Breast epithelium (tissue), 4 donors: ENCODE results near the gene FAM168A. TPM values are rescaled to one million over a fixed set of nuclear protein-coding genes. Genes with fewer than 3 reads are reported as not detected.

Source experiments
- DNase-seq, 2 donors: peaks; one replicate each; pipeline ENCODE4 v3.0.0-alpha.2; 2019; ENCODE audit warnings: low spot score in 2 of 2
- H3K27ac ChIP-seq, 2 donors: fragments of 200-600 bp; sonication (generic) in 1 of 2; one replicate each; pipeline ENCODE4 v1.5.1; 2016 to 2019; ENCODE audit warnings: mild to moderate bottlenecking in 1 of 2
- H3K27me3 ChIP-seq, 2 donors: fragments of 200-600 bp; sonication (generic) in 1 of 2; one replicate each; pipeline versions ENCODE4 v1.5.1 to v1.6.0; 2017 to 2019; ENCODE audit warnings: control low read depth in 1 of 2, mild to moderate bottlenecking in 1 of 2
- H3K36me3 ChIP-seq: fragments of 200-600 bp; one replicate; pipeline ENCODE4 v1.5.1; 2019
- H3K4me1 ChIP-seq, 2 donors: fragments of 200-600 bp; sonication (generic); one replicate each; pipeline ENCODE4 v1.5.1; 2016 to 2019; ENCODE audit warnings: control low read depth in 1 of 2
- H3K4me3 ChIP-seq, 3 donors: fragments of 200-600 bp; sonication (generic); 1 replicate in 2 of 3; 2 replicates in 1 of 3; pipeline ENCODE4 v1.5.1; 2016 to 2019; ENCODE audit warnings: mild to moderate bottlenecking in 3 of 3, moderate library complexity in 2 of 3
- H3K9me3 ChIP-seq, 2 donors: fragments of 200-600 bp; sonication (generic) in 1 of 2; one replicate each; pipeline ENCODE4 v1.5.1; 2016 to 2019; ENCODE audit warnings: control low read depth in 1 of 2
- POLR2A ChIP-seq: fragments of 450-650 bp; IDR thresholded peaks from one replicate; pipeline ENCODE4 v1.6.1; 2016; ENCODE audit warnings: antibody characterized with exemption, mild to moderate bottlenecking, moderate library complexity
- POLR2AphosphoS5 ChIP-seq, 3 donors: sonication (generic); formaldehyde crosslinking; IDR thresholded peaks; one replicate each; pipeline ENCODE4 v1.6.1; 2017; ENCODE audit warnings: antibody characterized with exemption in 3 of 3
- intact Hi-C: fragments of 100-400 bp; cut with DNase I; formaldehyde crosslinking; loops from one replicate; pipeline ENCODE4 v1.15.1; 2023; ENCODE audit warnings: low total_unique reads
- total RNA-seq, 3 donors: library from RNA; depleted of rRNA; stranded (reverse); fragments of >200 nt; gene quantifications; one replicate each; pipeline ENCODE4 v1.1.0, GENCODE V29; 2016
- TF ChIP-seq, protein P1 (sequence below), 3 donors: fragments of 450-650 bp; IDR thresholded peaks; one replicate each; pipeline ENCODE4 v1.5.1; 2016 to 2017; ENCODE audit warnings: antibody characterized with exemption in 3 of 3, mild to moderate bottlenecking in 3 of 3, moderate library complexity in 3 of 3

FAM168A gene
- total RNA-seq, 3 donors from 2014 or later: 26.5 to 41.9 (median 28.8) TPM

GRCh38 chr11:73518195-73518594 lies 79.7 kb downstream of the FAM168A start:
- Histone ChIP-seq H3K27me3 (no peaks in the 10 kb centered on the region), H3K4me3 (no peak overlapping the region), H3K9me3 (no peaks in the 10 kb centered on the region), H3K36me3 (no peaks in the 10 kb centered on the region), H3K27ac (no peak overlapping the region), H3K4me1 (no peaks in the 10 kb centered on the region)
- intact Hi-C loops: loop anchor here (2.0 to 10.0 kb wide), 2 partner anchors 61 to 113 kb away; no protein-coding TSS in a partner anchor
- no peak for DNase-seq
- no peak for TF ChIP-seq POLR2AphosphoS5 (IDR thresholded peaks at IDR 0.05)
- TF ChIP-seq POLR2A: no peak
- TF ChIP-seq, protein P1, sequence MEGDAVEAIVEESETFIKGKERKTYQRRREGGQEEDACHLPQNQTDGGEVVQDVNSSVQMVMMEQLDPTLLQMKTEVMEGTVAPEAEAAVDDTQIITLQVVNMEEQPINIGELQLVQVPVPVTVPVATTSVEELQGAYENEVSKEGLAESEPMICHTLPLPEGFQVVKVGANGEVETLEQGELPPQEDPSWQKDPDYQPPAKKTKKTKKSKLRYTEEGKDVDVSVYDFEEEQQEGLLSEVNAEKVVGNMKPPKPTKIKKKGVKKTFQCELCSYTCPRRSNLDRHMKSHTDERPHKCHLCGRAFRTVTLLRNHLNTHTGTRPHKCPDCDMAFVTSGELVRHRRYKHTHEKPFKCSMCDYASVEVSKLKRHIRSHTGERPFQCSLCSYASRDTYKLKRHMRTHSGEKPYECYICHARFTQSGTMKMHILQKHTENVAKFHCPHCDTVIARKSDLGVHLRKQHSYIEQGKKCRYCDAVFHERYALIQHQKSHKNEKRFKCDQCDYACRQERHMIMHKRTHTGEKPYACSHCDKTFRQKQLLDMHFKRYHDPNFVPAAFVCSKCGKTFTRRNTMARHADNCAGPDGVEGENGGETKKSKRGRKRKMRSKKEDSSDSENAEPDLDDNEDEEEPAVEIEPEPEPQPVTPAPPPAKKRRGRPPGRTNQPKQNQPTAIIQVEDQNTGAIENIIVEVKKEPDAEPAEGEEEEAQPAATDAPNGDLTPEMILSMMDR (IDR thresholded peaks at IDR 0.05): no peak

GRCh38 chr11:73516080-73516479 lies 81.8 kb downstream of the FAM168A start:
- intact Hi-C loops: loop anchor here (10.0 kb wide), 1 partner anchor 111 kb away; no protein-coding TSS in a partner anchor
- DNase-seq: no peak
- no peaks in the 10 kb centered on the region for H3K9me3 ChIP-seq
- TF ChIP-seq POLR2A (no peak), POLR2AphosphoS5 (IDR thresholded peaks at IDR 0.05) (no peak)
- TF ChIP-seq, protein P1 (IDR thresholded peaks at IDR 0.05): no peak
- no peaks in the 10 kb centered on the region for H3K4me1 ChIP-seq
- no peak overlapping the region for H3K27ac ChIP-seq
- H3K27me3 ChIP-seq: no peaks in the 10 kb centered on the region
- H3K36me3 ChIP-seq: no peaks in the 10 kb centered on the region
- no peak overlapping the region for H3K4me3 ChIP-seq

- H3K36me3 ChIP-seq: no peaks in the 10 kb centered on the region
- no peaks in the 10 kb centered on the region for H3K4me1 ChIP-seq
- H3K27ac ChIP-seq: no peak overlapping the region
- no peaks in the 10 kb centered on the region for H3K9me3 ChIP-seq
- H3K4me3 ChIP-seq: no peak overlapping the region
- intact Hi-C loops: loop anchor here (10.0 kb wide), 1 partner anchor 109 kb away; no protein-coding TSS in a partner anchor
- DNase-seq: no peak
- TF ChIP-seq POLR2AphosphoS5 (IDR thresholded peaks at IDR 0.05) (no peak), POLR2A (no peak)
- TF ChIP-seq, protein P1 (IDR thresholded peaks at IDR 0.05): no peak
- no peaks in the 10 kb centered on the region for H3K27me3 ChIP-seq
Observed at GRCh38 chr11:73513707-73514106, 84.2 kb downstream of the FAM168A start.

DNA sequence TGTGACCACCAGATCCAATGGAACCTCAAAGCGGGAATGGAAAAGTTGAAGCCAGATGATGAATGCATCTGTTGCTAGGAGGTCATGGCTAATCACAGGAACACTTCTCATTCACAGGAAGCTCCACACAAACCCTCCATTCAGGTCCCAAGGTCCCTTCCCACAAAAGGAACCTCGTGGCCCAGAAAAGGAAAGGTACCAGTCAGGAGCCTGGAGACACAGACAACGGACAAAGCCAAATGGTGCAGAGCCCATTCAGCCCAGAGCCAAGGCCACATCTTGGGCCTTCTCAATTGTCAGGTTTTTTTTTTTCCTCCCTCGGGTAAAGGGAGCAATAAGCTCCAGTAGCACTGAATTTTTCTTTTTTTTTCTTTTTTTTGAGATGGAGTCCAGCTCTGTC lies 87.0 kb downstream of the FAM168A start:
- H3K4me1 ChIP-seq: no peaks in the 10 kb centered on the region
- no peak for DNase-seq
- H3K9me3 ChIP-seq: no peaks in the 10 kb centered on the region
- no peak overlapping the region for H3K4me3 ChIP-seq
- no peak for TF ChIP-seq POLR2AphosphoS5 (IDR thresholded peaks at IDR 0.05)
- no peak for TF ChIP-seq POLR2A
- TF ChIP-seq, protein P1 (IDR thresholded peaks at IDR 0.05): no peak
- no peaks in the 10 kb centered on the region for H3K27me3 ChIP-seq
- no peak overlapping the region for H3K27ac ChIP-seq
- intact Hi-C loops: loop anchor here (10.0 kb wide), 1 partner anchor 106 kb away; no protein-coding TSS in a partner anchor
- no peaks in the 10 kb centered on the region for H3K36me3 ChIP-seq

- DNase-seq: no peak
- no peaks in the 10 kb centered on the region for H3K4me1 ChIP-seq
- no peaks in the 10 kb centered on the region for H3K27me3 ChIP-seq
- no peaks in the 10 kb centered on the region for H3K36me3 ChIP-seq
- TF ChIP-seq, protein P1 (IDR thresholded peaks at IDR 0.05): no peak
- TF ChIP-seq POLR2AphosphoS5 (IDR thresholded peaks at IDR 0.05): no peak
- TF ChIP-seq POLR2A: no peak
- intact Hi-C loops: loop anchor here (10.0 kb wide), 1 partner anchor 105 kb away; no protein-coding TSS in a partner anchor
- no peak overlapping the region for H3K4me3 ChIP-seq
- no peaks in the 10 kb centered on the region for H3K9me3 ChIP-seq
- H3K27ac ChIP-seq: no peak overlapping the region
Observed at GRCh38 chr11:73510106-73510505, 87.8 kb downstream of the FAM168A start.
